Neural crest cell (in vitro differentiated cells): ENCODE data around the gene TNRC6C. TPM values are rescaled to one million over a fixed set of nuclear protein-coding genes. Genes with fewer than 3 reads are reported as not detected.

Experiments
- DNase-seq: peaks from one replicate; pipeline ENCODE4 v3.0.0; 2021; ENCODE audit warnings: low read depth, mixed read lengths, low spot score
- H3K27ac Mint-ChIP-seq: one replicate; pipeline ENCODE4 v1.8.0; 2021; ENCODE audit warnings: mild to moderate bottlenecking, mixed read lengths; ENCODE audit not compliant: unreplicated experiment
- H3K27me3 Mint-ChIP-seq: 2 replicates; pipeline ENCODE4 v1.8.0; 2021; ENCODE audit warnings: low read depth, mild to moderate bottlenecking, mixed read lengths
- H3K36me3 Mint-ChIP-seq: 2 replicates; pipeline ENCODE4 v1.8.0; 2021; ENCODE audit warnings: low read depth, mild to moderate bottlenecking, mixed read lengths
- H3K4me1 Mint-ChIP-seq: 2 replicates; pipeline ENCODE4 v1.8.0; 2021; ENCODE audit warnings: mixed read lengths
- H3K4me3 Mint-ChIP-seq: one replicate; pipeline ENCODE4 v1.8.0; 2021; ENCODE audit warnings: mild to moderate bottlenecking, mixed read lengths
- H3K9me3 Mint-ChIP-seq: 2 replicates; pipeline ENCODE4 v1.8.0; 2021; ENCODE audit warnings: mixed read lengths
- total RNA-seq: library from RNA; stranded (reverse); gene quantifications from 2 replicates; pipeline ENCODE4 v1.2.1, GENCODE V29; 2021
- TF ChIP-seq, protein P1 (sequence below): fragments of 200-600 bp; sonication (generic); conservative IDR thresholded peaks from 2 replicates; pipeline ENCODE4 v1.5.0; 2021; ENCODE audit warnings: antibody characterized with exemption, mild to moderate bottlenecking

TNRC6C gene
- total RNA-seq, 1 donor from 2014 or later = 40.5 TPM

DNA sequence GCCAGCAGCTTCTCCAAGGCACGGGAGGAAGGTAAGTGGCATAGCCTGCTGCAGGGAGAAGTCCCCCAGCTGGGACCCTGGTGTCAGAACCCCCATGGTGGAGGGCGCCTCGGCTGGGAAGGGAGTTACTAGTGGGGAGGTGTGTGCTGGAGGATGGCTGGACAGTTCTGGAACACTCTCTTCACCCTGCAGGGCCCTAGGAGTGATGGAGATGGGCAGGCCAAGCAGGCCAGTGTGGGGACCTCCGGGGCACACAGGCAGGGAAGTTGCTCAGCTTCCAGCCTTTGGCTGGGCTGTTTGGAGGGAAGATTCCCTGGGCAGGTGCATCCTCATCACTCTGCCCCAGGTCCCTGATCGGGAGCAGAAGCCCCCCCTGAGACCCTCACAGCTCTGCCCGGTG is 188.4 kb downstream of the TNRC6C start:
- Mint-ChIP-seq H3K27me3 (no peaks in the 10 kb centered on the region), H3K4me1 (peaks cover 12% of the 10 kb centered on the region), H3K27ac (no peak overlapping the region), H3K9me3 (no peaks in the 10 kb centered on the region), H3K4me3 (no peak overlapping the region), H3K36me3 (no peaks in the 10 kb centered on the region)
- TF ChIP-seq, protein P1, sequence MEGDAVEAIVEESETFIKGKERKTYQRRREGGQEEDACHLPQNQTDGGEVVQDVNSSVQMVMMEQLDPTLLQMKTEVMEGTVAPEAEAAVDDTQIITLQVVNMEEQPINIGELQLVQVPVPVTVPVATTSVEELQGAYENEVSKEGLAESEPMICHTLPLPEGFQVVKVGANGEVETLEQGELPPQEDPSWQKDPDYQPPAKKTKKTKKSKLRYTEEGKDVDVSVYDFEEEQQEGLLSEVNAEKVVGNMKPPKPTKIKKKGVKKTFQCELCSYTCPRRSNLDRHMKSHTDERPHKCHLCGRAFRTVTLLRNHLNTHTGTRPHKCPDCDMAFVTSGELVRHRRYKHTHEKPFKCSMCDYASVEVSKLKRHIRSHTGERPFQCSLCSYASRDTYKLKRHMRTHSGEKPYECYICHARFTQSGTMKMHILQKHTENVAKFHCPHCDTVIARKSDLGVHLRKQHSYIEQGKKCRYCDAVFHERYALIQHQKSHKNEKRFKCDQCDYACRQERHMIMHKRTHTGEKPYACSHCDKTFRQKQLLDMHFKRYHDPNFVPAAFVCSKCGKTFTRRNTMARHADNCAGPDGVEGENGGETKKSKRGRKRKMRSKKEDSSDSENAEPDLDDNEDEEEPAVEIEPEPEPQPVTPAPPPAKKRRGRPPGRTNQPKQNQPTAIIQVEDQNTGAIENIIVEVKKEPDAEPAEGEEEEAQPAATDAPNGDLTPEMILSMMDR = no peak
- no peak for DNase-seq

GRCh38 chr17:78147315-78147998 is 189.0 kb downstream of the TNRC6C start:
- TF ChIP-seq, protein P1 = no peak

DNA sequence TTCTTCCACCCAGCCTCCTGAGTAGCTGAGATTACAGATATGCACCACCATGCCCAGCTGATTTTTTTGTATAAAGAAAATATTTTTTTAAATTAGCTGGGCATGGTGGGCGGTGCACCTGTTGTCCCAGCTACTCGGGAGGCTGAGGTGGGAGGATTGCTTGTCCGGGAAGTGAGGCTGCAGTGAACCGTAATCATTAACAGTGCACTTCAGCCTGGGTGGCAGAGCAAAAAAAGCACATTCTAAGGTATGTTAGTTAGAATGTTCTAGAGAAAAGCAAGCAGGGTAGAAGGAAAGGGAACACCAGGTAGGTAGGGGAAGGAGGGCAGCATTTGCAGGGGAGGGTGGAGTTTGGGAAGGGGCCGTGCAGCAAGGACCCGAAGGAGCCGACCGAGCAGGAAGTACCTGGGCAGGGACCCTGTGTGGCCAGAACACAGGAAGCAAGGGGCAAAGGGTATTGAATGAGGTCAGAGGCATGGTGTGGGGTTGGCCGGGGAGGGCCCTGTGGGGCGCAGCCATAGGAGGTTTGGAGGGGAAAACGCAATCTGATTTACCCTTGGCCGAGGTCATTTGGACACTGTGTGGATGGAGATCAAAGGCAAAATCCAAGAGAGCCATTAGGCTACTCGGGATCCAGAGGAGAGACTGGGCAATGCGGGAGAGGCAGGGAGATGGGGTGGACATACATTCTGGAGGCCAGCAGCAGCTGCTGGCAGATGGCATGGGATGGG is 189.9 kb downstream of the TNRC6C start:
- Mint-ChIP-seq H3K4me1 (peaks cover 12% of the 10 kb centered on the region), H3K27ac (no peak overlapping the region), H3K27me3 (no peaks in the 10 kb centered on the region), H3K36me3 (no peaks in the 10 kb centered on the region), H3K4me3 (no peak overlapping the region), H3K9me3 (no peaks in the 10 kb centered on the region)
- DNase-seq = no peak
- TF ChIP-seq, protein P1 = no peak

More at GRCh38 chr17:78147315-78147998, 189.0 kb downstream of the TNRC6C start:
- Mint-ChIP-seq H3K4me3 (no peak overlapping the region), H3K9me3 (no peaks in the 10 kb centered on the region), H3K27me3 (no peaks in the 10 kb centered on the region), H3K36me3 (no peaks in the 10 kb centered on the region), H3K4me1 (peaks cover 12% of the 10 kb centered on the region), H3K27ac (no peak overlapping the region)
- no peak for DNase-seq

DNA sequence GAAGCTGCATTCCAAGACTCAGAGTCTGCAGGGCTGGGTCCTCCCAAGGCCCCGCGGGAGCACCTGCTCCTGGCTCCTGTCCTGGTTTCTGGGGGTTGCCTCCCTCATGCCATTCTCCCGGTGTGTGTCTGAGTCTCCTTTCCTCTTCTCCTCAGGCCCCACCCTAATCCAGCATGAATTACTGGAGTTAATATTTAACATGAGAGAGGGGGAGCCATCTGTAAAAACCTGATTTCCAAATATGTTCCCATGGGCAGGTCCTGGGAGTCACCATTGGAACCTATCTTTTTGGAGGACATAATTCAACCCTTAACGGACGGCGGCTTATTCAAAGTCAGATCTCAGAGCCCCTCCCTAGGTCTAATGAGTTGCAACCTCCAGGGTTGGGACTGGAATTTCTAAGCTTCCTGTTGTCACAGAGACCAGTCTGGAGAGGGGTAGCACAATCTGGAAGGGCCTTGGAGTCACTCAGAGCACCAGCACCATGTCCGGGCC is 193.1 kb downstream of the TNRC6C start:
- TF ChIP-seq, protein P1 = no peak
- Mint-ChIP-seq H3K36me3 (no peaks in the 10 kb centered on the region), H3K27me3 (no peaks in the 10 kb centered on the region), H3K27ac (no peak overlapping the region), H3K9me3 (no peaks in the 10 kb centered on the region), H3K4me1 (peaks cover 15% of the 10 kb centered on the region), H3K4me3 (no peak overlapping the region)
- no peak for DNase-seq

- H3K4me1 Mint-ChIP-seq = peaks cover 8% of the 10 kb centered on the region
- H3K4me3 Mint-ChIP-seq = no peak overlapping the region
- no peak overlapping the region for H3K27ac Mint-ChIP-seq
- H3K36me3 Mint-ChIP-seq = no peaks in the 10 kb centered on the region
- TF ChIP-seq, protein P1 = no peak
- H3K27me3 Mint-ChIP-seq = no peaks in the 10 kb centered on the region
- no peaks in the 10 kb centered on the region for H3K9me3 Mint-ChIP-seq
- no peak for DNase-seq
Observed at GRCh38 chr17:78154903-78155811, 196.7 kb downstream of the TNRC6C start.
